Lung microvascular endothelial cell (primary cell): ENCODE results near the gene ECEL1. TPM values are rescaled to one million over a fixed set of nuclear protein-coding genes. Genes with fewer than 3 reads are reported as not detected.
"Not testable (repeated sequence)": the region's sequence is repeated elsewhere in the genome, so short reads cannot be mapped to it uniquely, and the experiment has no call there.

Experiments used
- DNase-seq, 2 donors: peaks; one replicate each; pipeline versions ENCODE4 v3.0.0 to v3.0.0-alpha.2; 2010; ENCODE audit warnings: low read depth in 2 of 2
- total RNA-seq: library from RNA; depleted of rRNA; stranded (reverse); fragments of >200 nt; gene quantifications from 2 replicates; pipeline ENCODE4 v1.2.1, GENCODE V29; 2014

The ECEL1 gene
- total RNA-seq, result under 0.01 TPM in 1 of 2 replicates, not detected in the other

GRCh38 chr2:232487385-232488096 is at the start of gene ECEL1:
ECEL1 (minus strand) TSS chr2:232487834; CDS start chr2:232486653, 1,181 bp downstream.
- no peak for DNase-seq

GRCh38 chr2:232537079-232537478 is 49.4 kb upstream of the ECEL1 start:
- DNase-seq, result no peak

GRCh38 chr2:232535761-232536530 is 48.3 kb upstream of the ECEL1 start:
- no peak for DNase-seq

GRCh38 chr2:232534940-232535651 is 47.5 kb upstream of the ECEL1 start:
- no peak for DNase-seq

- no peak for DNase-seq
Measured at GRCh38 chr2:232533944-232534710, 46.5 kb upstream of the ECEL1 start.

- DNase-seq, result not testable (repeated sequence)
Measured at GRCh38 chr2:232532821-232533220, 45.2 kb upstream of the ECEL1 start.

GRCh38 chr2:232532419-232532818 is 44.8 kb upstream of the ECEL1 start:
- DNase-seq, result no peak

- DNase-seq, result no peak
Measured at GRCh38 chr2:232530626-232531260, 43.1 kb upstream of the ECEL1 start.

GRCh38 chr2:232529806-232530547 is 42.3 kb upstream of the ECEL1 start:
- no peak for DNase-seq

GRCh38 chr2:232528746-232529460 is 41.3 kb upstream of the ECEL1 start:
- peak in 1 of 2 donors; percentile 42 for DNase-seq

GRCh38 chr2:232527905-232528470 is 40.4 kb upstream of the ECEL1 start:
- DNase-seq, result no peak

GRCh38 chr2:232526372-232526941 is 38.8 kb upstream of the ECEL1 start:
- DNase-seq, result no peak

- no peak for DNase-seq
Measured at GRCh38 chr2:232525791-232526371, 38.2 kb upstream of the ECEL1 start, which contains the start of gene CHRND. CHRND (plus strand) TSS chr2:232526160; CDS start chr2:232526216, 56 bp downstream.

GRCh38 chr2:232525199-232525598 is 37.6 kb upstream of the ECEL1 start:
- DNase-seq, result no peak

- DNase-seq, result no peak
Measured at GRCh38 chr2:232524771-232525170, 37.1 kb upstream of the ECEL1 start.

GRCh38 chr2:232523682-232524597 is 36.3 kb upstream of the ECEL1 start:
- DNase-seq, result peak; percentile 19 to 50

- no peak for DNase-seq
Measured at GRCh38 chr2:232523402-232523681, 35.7 kb upstream of the ECEL1 start.
